H9 (cell line): ENCODE data around the gene XAGE3. TPM values are rescaled to one million over a fixed set of nuclear protein-coding genes. Genes with fewer than 3 reads are reported as not detected.

Source experiments
- DNase-seq: peaks from one replicate; pipeline ENCODE4 v3.0.0-alpha.2; 2017
- H2AFZ ChIP-seq: one replicate; pipeline ENCODE4 v1.6.1; 2013; ENCODE audit warnings: mild to moderate bottlenecking, low read length, control low read depth, moderate library complexity
- H2AK5ac ChIP-seq: 2 replicates; pipeline ENCODE4 v1.6.1; 2013; ENCODE audit warnings: low read length, control low read depth, mixed read lengths; ENCODE audit not compliant: insufficient read length
- H2BK120ac ChIP-seq: one replicate; pipeline ENCODE4 v1.6.1; 2013; ENCODE audit warnings: low read depth, mild to moderate bottlenecking, low read length, control low read depth, inconsistent platforms; ENCODE audit not compliant: poor library complexity, severe bottlenecking
- H2BK12ac ChIP-seq: 2 replicates; pipeline ENCODE4 v1.6.1; 2013; ENCODE audit warnings: low read length, control low read depth, mixed read lengths, low read depth; ENCODE audit not compliant: insufficient read length
- H2BK15ac ChIP-seq: 2 replicates; pipeline ENCODE4 v1.6.1; 2013; ENCODE audit warnings: low read depth, low read length, control low read depth
- H2BK20ac ChIP-seq: one replicate; pipeline ENCODE4 v1.6.1; 2013; ENCODE audit warnings: low read depth, mild to moderate bottlenecking, low read length, control low read depth, inconsistent platforms; ENCODE audit not compliant: poor library complexity, severe bottlenecking
- H2BK5ac ChIP-seq: 2 replicates; pipeline ENCODE4 v1.6.1; 2013; ENCODE audit warnings: low read length, control low read depth, mixed read lengths; ENCODE audit not compliant: insufficient read length
- H3K14ac ChIP-seq: 2 replicates; pipeline ENCODE4 v1.6.1; 2013; ENCODE audit warnings: low read length, control low read depth; ENCODE audit not compliant: insufficient read depth
- H3K18ac ChIP-seq: 2 replicates; pipeline ENCODE4 v1.6.1; 2013; ENCODE audit warnings: low read depth, mild to moderate bottlenecking, mixed read lengths, low read length, control low read depth; ENCODE audit not compliant: insufficient read length
- H3K23ac ChIP-seq: 2 replicates; pipeline ENCODE4 v1.6.1; 2013; ENCODE audit warnings: low read length, control low read depth, mixed read lengths, low read depth; ENCODE audit not compliant: insufficient read length
- H3K23me2 ChIP-seq: 2 replicates; pipeline ENCODE4 v1.6.1; 2013; ENCODE audit warnings: low read depth, mild to moderate bottlenecking, mixed read lengths, low read length, control low read depth; ENCODE audit not compliant: insufficient read length, poor library complexity, severe bottlenecking
- H3K27ac ChIP-seq: 2 replicates; pipeline ENCODE4 v1.5.1; 2013; ENCODE audit warnings: low read length, control low read depth, mixed read lengths, low read depth; ENCODE audit not compliant: insufficient read length
- H3K27me3 ChIP-seq: 2 replicates; pipeline ENCODE4 v1.6.1; 2013; ENCODE audit warnings: low read length, control low read depth, inconsistent platforms; ENCODE audit not compliant: insufficient read depth
- H3K4ac ChIP-seq: 2 replicates; pipeline ENCODE4 v1.6.1; 2013; ENCODE audit warnings: low read depth, mild to moderate bottlenecking, control low read depth, inconsistent platforms, low read length, moderate library complexity
- H3K4me1 ChIP-seq: 2 replicates; pipeline ENCODE4 v1.6.1; 2013; ENCODE audit warnings: low read length, control low read depth, inconsistent platforms; ENCODE audit not compliant: insufficient read depth
- H3K4me2 ChIP-seq: 2 replicates; pipeline ENCODE4 v1.6.1; 2013; ENCODE audit warnings: low read length, control low read depth, mixed read lengths; ENCODE audit not compliant: insufficient read length, insufficient read depth
- H3K56ac ChIP-seq: 2 replicates; pipeline ENCODE4 v1.6.1; 2013; ENCODE audit warnings: low read depth, mild to moderate bottlenecking, mixed read lengths, low read length, control low read depth; ENCODE audit not compliant: insufficient read length
- H3K79me1 ChIP-seq: 2 replicates; pipeline ENCODE4 v1.6.1; 2013; ENCODE audit warnings: low read depth, mild to moderate bottlenecking, moderate library complexity, low read length, control low read depth, inconsistent platforms; ENCODE audit not compliant: insufficient read depth, poor library complexity, severe bottlenecking
- H3K79me2 ChIP-seq: 2 replicates; pipeline ENCODE4 v1.6.1; 2013; ENCODE audit warnings: low read length, control low read depth, inconsistent platforms; ENCODE audit not compliant: insufficient read depth
- H3K9ac ChIP-seq: 2 replicates; pipeline ENCODE4 v1.6.1; 2013; ENCODE audit warnings: low read length, control low read depth, mixed read lengths; ENCODE audit not compliant: insufficient read length; ENCODE audit errors: extremely low read depth
- H3K9me3 ChIP-seq: one replicate; pipeline ENCODE4 v1.6.1; 2013; ENCODE audit warnings: low read depth, low read length, inconsistent platforms; ENCODE audit not compliant: control insufficient read depth
- H3T11ph ChIP-seq: one replicate; pipeline ENCODE4 v1.6.1; 2013; ENCODE audit warnings: mild to moderate bottlenecking, low read length, control low read depth, inconsistent platforms
- H4K20me1 ChIP-seq: one replicate; pipeline ENCODE4 v1.6.1; 2013; ENCODE audit not compliant: control insufficient read depth, insufficient read length, insufficient read depth
- H4K5ac ChIP-seq: 2 replicates; pipeline ENCODE4 v1.6.1; 2013; ENCODE audit warnings: low read depth, mild to moderate bottlenecking, mixed read lengths, low read length, control low read depth; ENCODE audit not compliant: insufficient read length
- H4K8ac ChIP-seq: replicated peaks from 2 replicates; pipeline ENCODE4 v1.6.1; 2013; ENCODE audit warnings: low read length, control low read depth, mixed read lengths, low read depth; ENCODE audit not compliant: insufficient read length
- H4K91ac ChIP-seq: 2 replicates; pipeline ENCODE4 v1.6.1; 2013; ENCODE audit warnings: low read depth, mild to moderate bottlenecking, moderate library complexity, mixed read lengths, low read length, control low read depth; ENCODE audit not compliant: insufficient read length
- H3K27ac Mint-ChIP-seq, 3 experiments: 2 replicates in 2 of 3; 3 replicates in 1 of 3; pipeline ENCODE4 v1.8.0; 2020 to 2021; ENCODE audit warnings: mixed read lengths in 3 of 3, mild to moderate bottlenecking in 1 of 3, moderate library complexity in 1 of 3
- H3K27me3 Mint-ChIP-seq: 2 replicates; pipeline ENCODE4 v1.8.0; 2021; ENCODE audit warnings: low read depth, mild to moderate bottlenecking, moderate library complexity, mixed read lengths
- H3K36me3 Mint-ChIP-seq, 3 experiments: 2 replicates in 2 of 3; 3 replicates in 1 of 3; pipeline ENCODE4 v1.8.0; 2020 to 2021; ENCODE audit warnings: low read depth in 3 of 3, mixed read lengths in 3 of 3; ENCODE audit not compliant: insufficient read depth in 1 of 3
- H3K4me1 Mint-ChIP-seq, 2 experiments: 2 replicates each; pipeline ENCODE4 v1.8.0; 2020; ENCODE audit warnings: mixed read lengths in 2 of 2
- H3K4me3 Mint-ChIP-seq, 2 experiments: 2 replicates in 1 of 2; 3 replicates in 1 of 2; pipeline ENCODE4 v1.8.0; 2020 to 2021; ENCODE audit warnings: mild to moderate bottlenecking in 2 of 2, mixed read lengths in 2 of 2, moderate library complexity in 1 of 2
- H3K9me3 Mint-ChIP-seq, 2 experiments: 2 replicates in 1 of 2; 3 replicates in 1 of 2; pipeline ENCODE4 v1.8.0; 2020; ENCODE audit warnings: mild to moderate bottlenecking in 2 of 2, mixed read lengths in 2 of 2, moderate library complexity in 1 of 2
- WGBS: extraction: QIAGEN DNeasy Blood & Tissue Kit; methylation state at CpG from one replicate; pipeline ENCODE4 v1.1.7; 2013; ENCODE audit warnings: missing lambda C conversion rate, low lambda C conversion rate, mixed read lengths; ENCODE audit not compliant: insufficient read length; ENCODE audit errors: extremely low coverage; 5-methylcytosine and 5-hydroxymethylcytosine counted together
- total RNA-seq: library from RNA; stranded (reverse); gene quantifications from 2 replicates; pipeline ENCODE4 v1.2.1, GENCODE V29; 2021
- TF ChIP-seq, protein P1 (sequence below): fragments of 200-600 bp; sonication (generic); conservative IDR thresholded peaks from 3 replicates; pipeline ENCODE4 v1.8.0; 2021; ENCODE audit warnings: antibody characterized with exemption, mild to moderate bottlenecking

XAGE3 gene
- total RNA-seq, 1 experiment from 2014 or later, result not detected

DNA sequence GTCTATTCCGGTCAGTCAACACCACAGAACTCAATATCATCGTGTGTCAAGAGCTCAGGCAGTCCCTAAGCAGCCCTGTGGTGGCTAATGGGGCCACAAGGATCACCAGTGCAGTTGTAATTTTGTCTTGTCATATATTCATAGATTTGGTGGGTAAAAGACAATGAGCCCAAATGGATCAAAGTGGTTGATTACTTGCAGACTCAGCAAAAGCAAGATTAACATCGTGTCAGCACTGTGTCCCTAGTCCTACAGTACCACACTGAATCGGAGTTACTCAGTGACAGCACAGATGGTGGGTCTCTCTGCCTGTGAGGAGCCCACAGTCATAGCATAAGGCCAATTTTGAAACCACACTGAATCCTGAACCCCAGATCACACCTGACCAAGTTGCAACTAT, 48.1 kb downstream of the XAGE3 start:
- TF ChIP-seq, protein P1, sequence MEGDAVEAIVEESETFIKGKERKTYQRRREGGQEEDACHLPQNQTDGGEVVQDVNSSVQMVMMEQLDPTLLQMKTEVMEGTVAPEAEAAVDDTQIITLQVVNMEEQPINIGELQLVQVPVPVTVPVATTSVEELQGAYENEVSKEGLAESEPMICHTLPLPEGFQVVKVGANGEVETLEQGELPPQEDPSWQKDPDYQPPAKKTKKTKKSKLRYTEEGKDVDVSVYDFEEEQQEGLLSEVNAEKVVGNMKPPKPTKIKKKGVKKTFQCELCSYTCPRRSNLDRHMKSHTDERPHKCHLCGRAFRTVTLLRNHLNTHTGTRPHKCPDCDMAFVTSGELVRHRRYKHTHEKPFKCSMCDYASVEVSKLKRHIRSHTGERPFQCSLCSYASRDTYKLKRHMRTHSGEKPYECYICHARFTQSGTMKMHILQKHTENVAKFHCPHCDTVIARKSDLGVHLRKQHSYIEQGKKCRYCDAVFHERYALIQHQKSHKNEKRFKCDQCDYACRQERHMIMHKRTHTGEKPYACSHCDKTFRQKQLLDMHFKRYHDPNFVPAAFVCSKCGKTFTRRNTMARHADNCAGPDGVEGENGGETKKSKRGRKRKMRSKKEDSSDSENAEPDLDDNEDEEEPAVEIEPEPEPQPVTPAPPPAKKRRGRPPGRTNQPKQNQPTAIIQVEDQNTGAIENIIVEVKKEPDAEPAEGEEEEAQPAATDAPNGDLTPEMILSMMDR, result no peak
- H3K14ac ChIP-seq, result no peak overlapping the region
- peaks cover 28% of the 10 kb centered on the region for H3K9me3 ChIP-seq
- H4K8ac ChIP-seq, result no peak overlapping the region
- no peak overlapping the region for H3K4ac ChIP-seq
- no peak overlapping the region for H3K4me2 ChIP-seq
- no peak overlapping the region for H2BK15ac ChIP-seq
- no peak overlapping the region for H3K18ac ChIP-seq
- H3K27me3 ChIP-seq, result no peaks in the 10 kb centered on the region
- no peaks in the 10 kb centered on the region for H4K20me1 ChIP-seq
- H3K79me1 ChIP-seq, result no peaks in the 10 kb centered on the region
- Mint-ChIP-seq H3K27me3 (peaks cover 18% of the 10 kb centered on the region), H3K27ac (no peak overlapping the region), H3K4me1 (no peaks in the 10 kb centered on the region), H3K9me3 (peaks cover 48 to 76% of the 10 kb centered on the region in 2 experiments), H3K4me3 (no peak overlapping the region), H3K36me3 (peaks cover 0 to 6% (median 5%) of the 10 kb centered on the region in 3 experiments; a peak in 1 of 7 replicates)
- no peak overlapping the region for H3K27ac ChIP-seq
- no peak overlapping the region for H2BK12ac ChIP-seq
- H4K5ac ChIP-seq, result no peak overlapping the region
- no peak overlapping the region for H3K56ac ChIP-seq
- H3K23me2 ChIP-seq, result no peaks in the 10 kb centered on the region
- no peak overlapping the region for H2AFZ ChIP-seq
- no peak overlapping the region for H3K23ac ChIP-seq
- H2AK5ac ChIP-seq, result no peak overlapping the region
- H2BK5ac ChIP-seq, result no peak overlapping the region
- no peaks in the 10 kb centered on the region for H3K4me1 ChIP-seq
- no peak overlapping the region for H3T11ph ChIP-seq
- no peaks in the 10 kb centered on the region for H3K79me2 ChIP-seq
- DNase-seq, result no peak
- no peak overlapping the region for H2BK20ac ChIP-seq
- no CpG with 5 or more reads among the region's 4 CpGs for WGBS
- H2BK120ac ChIP-seq, result no peak overlapping the region
- H4K91ac ChIP-seq, result no peak overlapping the region
- no peak overlapping the region for H3K9ac ChIP-seq

Other genes with a start within 250 kb of the XAGE3 start
- not detected in 2 replicates for gene SSX7, start 213.2 kb downstream of the XAGE3 start, total RNA-seq
- gene SSX2, start 160.9 kb downstream of the XAGE3 start, total RNA-seq, result not detected in 2 replicates
- gene SSX2B, start 116.8 kb downstream of the XAGE3 start, total RNA-seq, result not detected in 2 replicates
- not detected in 2 replicates for gene SPANXN5, start 70.7 kb downstream of the XAGE3 start, total RNA-seq
- not detected in 2 replicates for gene XAGE5, start 56.8 kb downstream of the XAGE3 start, total RNA-seq
- gene FAM156B, start 29.2 kb upstream of the XAGE3 start, total RNA-seq, result 11.2 and 13.7 TPM in 2 replicates
- gene FAM156A, start 90.4 kb upstream of the XAGE3 start, total RNA-seq, result 14.7 and 15.7 TPM in 2 replicates
- gene GPR173, start 180.7 kb upstream of the XAGE3 start, total RNA-seq, result 4.5 and 5.4 TPM in 2 replicates
- 20.7 and 24.6 TPM in 2 replicates for gene TSPYL2, start 214.3 kb upstream of the XAGE3 start, total RNA-seq
- gene KANTR, start 226.1 kb upstream of the XAGE3 start, total RNA-seq, result 6.3 and 7.7 TPM in 2 replicates